K562 (cell line): ENCODE measurements around the gene ARHGAP9. TPM values are rescaled to one million over a fixed set of nuclear protein-coding genes. Genes with fewer than 3 reads are reported as not detected.

Experiments used
- ARNT ChIP-seq, 2 experiments: fragments of 450-650 bp; IDR thresholded peaks; 2 replicates each; pipeline ENCODE4 v1.6.1; 2016; ENCODE audit warnings: mild to moderate bottlenecking in 1 of 2
- CBX5 ChIP-seq: IDR thresholded peaks from 2 replicates; pipeline ENCODE4 v1.6.1; 2014; ENCODE audit warnings: low read depth, borderline replicate concordance
- ERF ChIP-seq: fragments of 450-650 bp; formaldehyde crosslinking; IDR thresholded peaks from 2 replicates; pipeline ENCODE4 v1.4.0; 2020; ENCODE audit warnings: mild to moderate bottlenecking, mixed read lengths
- HMG20A ChIP-seq: fragments of 450-650 bp; formaldehyde crosslinking; conservative IDR thresholded peaks from 2 replicates; pipeline ENCODE4 v1.4.0; 2020; ENCODE audit warnings: mild to moderate bottlenecking, mixed read lengths
- HSF4 ChIP-seq: fragments of 250-450 bp; sonication (Bioruptor Pico); IDR thresholded peaks from 2 replicates; pipeline ENCODE4 v2.1.2; 2022; ENCODE audit warnings: mild to moderate bottlenecking, moderate library complexity, borderline replicate concordance
- MTA3 ChIP-seq: fragments of 450-650 bp; formaldehyde crosslinking; IDR thresholded peaks from 2 replicates; pipeline ENCODE4 v1.6.1; 2017; ENCODE audit warnings: mild to moderate bottlenecking, borderline replicate concordance
- NFIC ChIP-seq: fragments of 450-650 bp; IDR thresholded peaks from 2 replicates; pipeline ENCODE4 v1.6.1; 2017; ENCODE audit warnings: mild to moderate bottlenecking, inconsistent platforms
- PHB2 ChIP-seq: fragments of 450-650 bp; IDR thresholded peaks from 2 replicates; pipeline ENCODE4 v1.6.1; 2017; ENCODE audit warnings: low read depth
- RAD51 ChIP-seq: fragments of 450-650 bp; IDR thresholded peaks from 2 replicates; pipeline ENCODE4 v1.7.1; 2016; ENCODE audit warnings: low read depth, mild to moderate bottlenecking, borderline replicate concordance
- RUNX1 ChIP-seq: sonication (generic); IDR thresholded peaks from 2 replicates; pipeline ENCODE4 v1.6.1; 2016; ENCODE audit warnings: antibody characterized with exemption, low read depth
- SMAD1 ChIP-seq: fragments of 150-350 bp; IDR thresholded peaks from 2 replicates; pipeline ENCODE4 v1.6.1; 2014; ENCODE audit warnings: low read length, low read depth; ENCODE audit not compliant: partially characterized antibody
- SMARCA4 ChIP-seq: fragments of 450-650 bp; IDR thresholded peaks from 2 replicates; pipeline ENCODE4 v1.6.1; 2016
- SREBF2 ChIP-seq: sonication (generic); formaldehyde crosslinking; IDR thresholded peaks from 2 replicates; pipeline ENCODE4 v1.4.0; 2020; ENCODE audit warnings: mild to moderate bottlenecking, missing genetic modification reagents
- ZNF407 ChIP-seq: fragments of 450-650 bp; IDR thresholded peaks from 2 replicates; pipeline ENCODE4 v1.6.1; 2016; ENCODE audit warnings: low read depth
- ZNF551 ChIP-seq: fragments of 250-450 bp; sonication (Bioruptor Pico); IDR thresholded peaks from 2 replicates; pipeline ENCODE4 v1.5.0; 2021; ENCODE audit warnings: mild to moderate bottlenecking, moderate library complexity
- ZNF592 ChIP-seq: fragments of 450-650 bp; IDR thresholded peaks from 2 replicates; pipeline ENCODE4 v1.6.1; 2017; ENCODE audit warnings: antibody characterized with exemption, mild to moderate bottlenecking
- polyA plus RNA-seq, 8 experiments: library from polyadenylated mRNA; depleted of rRNA in 4 of 8; stranded (reverse) in 5 of 8; unstranded in 3 of 8; fragments of >200 nt; fragmentation: Nextera tagmentation in 2 of 8; fragmentation: Illumina TruSeq in 1 of 8; extraction: Ambion mirVana in 2 of 8; extraction: Trizol in 1 of 8; gene quantifications; 2 replicates each; pipeline versions ENCODE4 v1.2.1 to v1.2.3, GENCODE V29; 2011 to 2014; ENCODE audit warnings: inconsistent platforms in 1 of 8, missing spikeins in 1 of 8
- total RNA-seq, 7 experiments: library from RNA; depleted of rRNA in 6 of 7; stranded (reverse); fragments of >200 nt in 6 of 7; fragmentation: Illumina TruSeq in 2 of 7; extraction: Trizol in 2 of 7; gene quantifications; 2 replicates each; pipeline versions ENCODE4 v1.2.1 to v1.2.3, GENCODE V29; 2011 to 2021; ENCODE audit warnings: low replicate concordance in 1 of 7

ARHGAP9 gene
- total and polyA plus RNA-seq, 9 of the 15 experiments (the other 6 are each of a cell fraction or from before 2014, with no cell fraction given) = 1.5 to 10.2 (median 5.1) TPM

GRCh38 chr12:57520053-57520818 lies 40.6 kb upstream of the ARHGAP9 start, which contains the start of gene DDIT3 (continued):
- TF ChIP-seq ERF (CRISPR knock-in tag) (peak; percentile 83; the same call in 1 of the 2 replicates), SREBF2 (CRISPR knock-in tag) (no peak), MTA3 (peak; percentile 94), ZNF592 (no peak), ARNT (IDR thresholded peaks at IDR 0.05) (peak in 1 of 2 experiments; percentile 64; a peak in 2 of 4 replicates), HSF4 (no peak), CBX5 (no peak), PHB2 (no peak), ZNF551 (CRISPR knock-in tag) (no peak), SMARCA4 (no peak), NFIC (peak; percentile 70), RUNX1 (0 out of 2 replicates have a peak, but pooled peaks have one; percentile 29), ZNF407 (no peak; the same call in 1 of the 2 replicates), RAD51 (peak; percentile 79), HMG20A (CRISPR knock-in tag) (no peak), SMAD1 (peak; percentile 98)
